ENCODE measurements around the gene HECTD4.

The HECTD4 gene

GRCh38 chr12:112354399-112354798 is 27.8 kb downstream of the HECTD4 start:
- Histone ChIP-seq H3K36me3 (ENCODE audit: insufficient read depth, low read length) (no peaks in the 10 kb centered on the region), H3K9ac (ENCODE audit: low read depth, low read length, poor library complexity, severe bottlenecking) (no peak overlapping the region), H3F3A (ENCODE audit: low read depth) (no peaks in the 10 kb centered on the region), H2AFZ (ENCODE audit: low read length) (no peak overlapping the region), H4K20me1 (ENCODE audit: insufficient read depth, low read length, poor library complexity, severe bottlenecking) (peaks cover 24% of the 10 kb centered on the region), H3K9me2 (replicated peaks; ENCODE audit: low read depth, low read length) (no peaks in the 10 kb centered on the region), H3K79me2 (ENCODE audit: insufficient read depth, low read length) (peaks cover 81% of the 10 kb centered on the region), H3K9me3 (ENCODE audit: insufficient read depth, low read depth, low read length) (no peaks in the 10 kb centered on the region), H3K4me2 (ENCODE audit: low read depth, low read length, poor library complexity, severe bottlenecking) (no peak overlapping the region), H3K4me1 (ENCODE audit: insufficient read depth, low read length, poor library complexity, severe bottlenecking) (peaks cover 16% of the 10 kb centered on the region), H3K4me3 (ENCODE audit: low read length, poor library complexity, severe bottlenecking) (no peak overlapping the region), H3K27me3 (ENCODE audit: insufficient read depth, low read length, poor library complexity, severe bottlenecking) (no peaks in the 10 kb centered on the region)
- no peak for TF ChIP-seq CTCF (conservative IDR thresholded peaks at IDR 0.05; ENCODE audit: low read length)
- no peak for TF ChIP-seq EZH2phosphoT487 (IDR thresholded peaks at IDR 0.05; ENCODE audit: borderline replicate concordance)

GRCh38 chr12:112353393-112353792 is 28.8 kb downstream of the HECTD4 start:
- Histone ChIP-seq H3K27me3 (ENCODE audit: insufficient read depth, low read length, poor library complexity, severe bottlenecking) (no peaks in the 10 kb centered on the region), H2AFZ (ENCODE audit: low read length) (no peak overlapping the region), H3K9ac (ENCODE audit: low read depth, low read length, poor library complexity, severe bottlenecking) (no peak overlapping the region), H3K36me3 (ENCODE audit: insufficient read depth, low read length) (no peaks in the 10 kb centered on the region), H3K9me2 (replicated peaks; ENCODE audit: low read depth, low read length) (no peaks in the 10 kb centered on the region), H4K20me1 (ENCODE audit: insufficient read depth, low read length, poor library complexity, severe bottlenecking) (peaks cover 24% of the 10 kb centered on the region), H3F3A (ENCODE audit: low read depth) (no peaks in the 10 kb centered on the region), H3K79me2 (ENCODE audit: insufficient read depth, low read length) (peaks cover 87% of the 10 kb centered on the region), H3K4me2 (ENCODE audit: low read depth, low read length, poor library complexity, severe bottlenecking) (no peak overlapping the region), H3K4me3 (ENCODE audit: low read length, poor library complexity, severe bottlenecking) (no peak overlapping the region), H3K9me3 (ENCODE audit: insufficient read depth, low read depth, low read length) (no peaks in the 10 kb centered on the region), H3K4me1 (ENCODE audit: insufficient read depth, low read length, poor library complexity, severe bottlenecking) (peaks cover 16% of the 10 kb centered on the region)
- TF ChIP-seq CTCF (conservative IDR thresholded peaks at IDR 0.05; ENCODE audit: low read length) (no peak), EZH2phosphoT487 (IDR thresholded peaks at IDR 0.05; ENCODE audit: borderline replicate concordance) (no peak)

GRCh38 chr12:112352921-112353320 is 29.3 kb downstream of the HECTD4 start:
- Histone ChIP-seq H3K36me3 (ENCODE audit: insufficient read depth, low read length) (no peaks in the 10 kb centered on the region), H3F3A (ENCODE audit: low read depth) (no peaks in the 10 kb centered on the region), H3K9me2 (replicated peaks; ENCODE audit: low read depth, low read length) (no peaks in the 10 kb centered on the region), H3K4me3 (ENCODE audit: low read length, poor library complexity, severe bottlenecking) (no peak overlapping the region), H3K9me3 (ENCODE audit: insufficient read depth, low read depth, low read length) (no peaks in the 10 kb centered on the region), H3K79me2 (ENCODE audit: insufficient read depth, low read length) (peaks cover 87% of the 10 kb centered on the region), H4K20me1 (ENCODE audit: insufficient read depth, low read length, poor library complexity, severe bottlenecking) (peaks cover 24% of the 10 kb centered on the region), H3K4me1 (ENCODE audit: insufficient read depth, low read length, poor library complexity, severe bottlenecking) (peaks cover 18% of the 10 kb centered on the region), H3K27me3 (ENCODE audit: insufficient read depth, low read length, poor library complexity, severe bottlenecking) (no peaks in the 10 kb centered on the region), H2AFZ (ENCODE audit: low read length) (no peak overlapping the region), H3K4me2 (ENCODE audit: low read depth, low read length, poor library complexity, severe bottlenecking) (no peak overlapping the region), H3K9ac (ENCODE audit: low read depth, low read length, poor library complexity, severe bottlenecking) (no peak overlapping the region)
- TF ChIP-seq CTCF (conservative IDR thresholded peaks at IDR 0.05; ENCODE audit: low read length) (no peak), EZH2phosphoT487 (IDR thresholded peaks at IDR 0.05; ENCODE audit: borderline replicate concordance) (no peak)

Measured in Loucy (cell line).